ENCODE measurements around the gene ELANE.
A peak's percentile ranks its signal among the peaks of the same experiment; 100 is the strongest.
"Not testable (repeated sequence)": the region's sequence is repeated elsewhere in the genome, so short reads cannot be mapped to it uniquely, and the experiment has no call there.

Gene ELANE

GRCh38 chr19:848386-848921 lies 3.6 kb upstream of the ELANE start:
- H3K4me3 ChIP-seq (ENCODE audit: low read length): no peak overlapping the region
- peaks cover 50% of the 10 kb centered on the region for H3K27me3 ChIP-seq (ENCODE audit: control insufficient read depth, insufficient read depth, low read length)

GRCh38 chr19:849195-849594 lies 2.9 kb upstream of the ELANE start:
- H3K36me3 ChIP-seq (ENCODE audit: insufficient read depth, low read length); H3K4me1 ChIP-seq (ENCODE audit: control insufficient read depth, insufficient read depth, low read length); H3K9me3 ChIP-seq (replicated peaks; ENCODE audit: low read length); H3K9ac ChIP-seq (ENCODE audit: low read depth, low read length); H3K4me2 ChIP-seq (ENCODE audit: low read length); H3K4me3 ChIP-seq (ENCODE audit: low read length): not testable (repeated sequence)
- H3K27me3 ChIP-seq (ENCODE audit: control insufficient read depth, insufficient read depth, low read length): peaks cover 44% of the 10 kb centered on the region

More at GRCh38 chr19:848386-848921, 3.6 kb upstream of the ELANE start:
- no peaks in the 10 kb centered on the region for H3K9me3 ChIP-seq (replicated peaks; ENCODE audit: low read length)
- no peaks in the 10 kb centered on the region for H3K36me3 ChIP-seq (ENCODE audit: insufficient read depth, low read length)
- H3K9ac ChIP-seq (ENCODE audit: low read depth, low read length): no peak overlapping the region
- peaks cover 13% of the 10 kb centered on the region for H3K4me1 ChIP-seq (ENCODE audit: control insufficient read depth, insufficient read depth, low read length)
- no peak overlapping the region for H3K4me2 ChIP-seq (ENCODE audit: low read length)

GRCh38 chr19:850221-850978 lies 1.7 kb upstream of the ELANE start:
- Histone ChIP-seq H3K4me3 (ENCODE audit: low read length) (peak overlapping the region; percentile 43), H3K9ac (ENCODE audit: low read depth, low read length) (peak overlapping the region; percentile 6), H3K27me3 (ENCODE audit: control insufficient read depth, insufficient read depth, low read length) (peaks cover 36% of the 10 kb centered on the region), H3K36me3 (ENCODE audit: insufficient read depth, low read length) (no peaks in the 10 kb centered on the region), H3K9me3 (replicated peaks; ENCODE audit: low read length) (no peaks in the 10 kb centered on the region), H3K4me1 (ENCODE audit: control insufficient read depth, insufficient read depth, low read length) (peaks cover 8% of the 10 kb centered on the region), H3K4me2 (ENCODE audit: low read length) (peak overlapping the region; percentile 69)

- Histone ChIP-seq H3K4me2 (ENCODE audit: low read length) (peak overlapping the region; percentile 69), H3K4me1 (ENCODE audit: control insufficient read depth, insufficient read depth, low read length) (peaks cover 8% of the 10 kb centered on the region), H3K9me3 (replicated peaks; ENCODE audit: low read length) (no peaks in the 10 kb centered on the region), H3K27me3 (ENCODE audit: control insufficient read depth, insufficient read depth, low read length) (peaks cover 31% of the 10 kb centered on the region), H3K36me3 (ENCODE audit: insufficient read depth, low read length) (no peaks in the 10 kb centered on the region), H3K4me3 (ENCODE audit: low read length) (peak overlapping the region; percentile 43), H3K9ac (ENCODE audit: low read depth, low read length) (peak overlapping the region; percentile 6)
These were observed 1.1 kb upstream of the ELANE start for GRCh38 chr19:850979-851335.

GRCh38 chr19:853014-853585 lies 997 bp downstream of the ELANE start:
- H3K4me3 ChIP-seq (ENCODE audit: low read length): no peak overlapping the region
- H3K9ac ChIP-seq (ENCODE audit: low read depth, low read length): no peak overlapping the region

GRCh38 chr19:853614-854220 lies 1.6 kb downstream of the ELANE start:
- H3K9me3 ChIP-seq (replicated peaks; ENCODE audit: low read length); H3K4me3 ChIP-seq (ENCODE audit: low read length); H3K4me1 ChIP-seq (ENCODE audit: control insufficient read depth, insufficient read depth, low read length); H3K27me3 ChIP-seq (ENCODE audit: control insufficient read depth, insufficient read depth, low read length); H3K4me2 ChIP-seq (ENCODE audit: low read length); H3K9ac ChIP-seq (ENCODE audit: low read depth, low read length); H3K36me3 ChIP-seq (ENCODE audit: insufficient read depth, low read length): not testable (repeated sequence)

More at GRCh38 chr19:853014-853585, 997 bp downstream of the ELANE start:
- peaks cover 11% of the 10 kb centered on the region for H3K27me3 ChIP-seq (ENCODE audit: control insufficient read depth, insufficient read depth, low read length)
- peaks cover 8% of the 10 kb centered on the region for H3K4me1 ChIP-seq (ENCODE audit: control insufficient read depth, insufficient read depth, low read length)
- no peak overlapping the region for H3K4me2 ChIP-seq (ENCODE audit: low read length)
- no peaks in the 10 kb centered on the region for H3K9me3 ChIP-seq (replicated peaks; ENCODE audit: low read length)
- no peaks in the 10 kb centered on the region for H3K36me3 ChIP-seq (ENCODE audit: insufficient read depth, low read length)

GRCh38 chr19:854549-854948 lies 2.4 kb downstream of the ELANE start:
- Histone ChIP-seq H3K9me3 (replicated peaks; ENCODE audit: low read length) (no peaks in the 10 kb centered on the region), H3K36me3 (ENCODE audit: insufficient read depth, low read length) (no peaks in the 10 kb centered on the region), H3K4me3 (ENCODE audit: low read length) (no peak overlapping the region), H3K4me2 (ENCODE audit: low read length) (no peak overlapping the region), H3K27me3 (ENCODE audit: control insufficient read depth, insufficient read depth, low read length) (peaks cover 6% of the 10 kb centered on the region), H3K4me1 (ENCODE audit: control insufficient read depth, insufficient read depth, low read length) (peaks cover 12% of the 10 kb centered on the region), H3K9ac (ENCODE audit: low read depth, low read length) (no peak overlapping the region)

GRCh38 chr19:855142-855541 lies 3.0 kb downstream of the ELANE start:
- H3K27me3 ChIP-seq (ENCODE audit: control insufficient read depth, insufficient read depth, low read length): peaks cover 11% of the 10 kb centered on the region
- H3K4me3 ChIP-seq (ENCODE audit: low read length): no peak overlapping the region
- H3K4me1 ChIP-seq (ENCODE audit: control insufficient read depth, insufficient read depth, low read length): peaks cover 14% of the 10 kb centered on the region
- no peak overlapping the region for H3K9ac ChIP-seq (ENCODE audit: low read depth, low read length)
- H3K4me2 ChIP-seq (ENCODE audit: low read length): no peak overlapping the region
- H3K36me3 ChIP-seq (ENCODE audit: insufficient read depth, low read length): no peaks in the 10 kb centered on the region
- no peaks in the 10 kb centered on the region for H3K9me3 ChIP-seq (replicated peaks; ENCODE audit: low read length)

GRCh38 chr19:855566-856120 lies 3.5 kb downstream of the ELANE start:
- Histone ChIP-seq H3K27me3 (ENCODE audit: control insufficient read depth, insufficient read depth, low read length) (peaks cover 13% of the 10 kb centered on the region), H3K4me1 (ENCODE audit: control insufficient read depth, insufficient read depth, low read length) (peaks cover 10% of the 10 kb centered on the region)

GRCh38 chr19:858284-858683 lies 6.2 kb downstream of the ELANE start:
- Histone ChIP-seq H3K9me3 (replicated peaks; ENCODE audit: low read length) (no peaks in the 10 kb centered on the region), H3K4me1 (ENCODE audit: control insufficient read depth, insufficient read depth, low read length) (peaks cover 6% of the 10 kb centered on the region), H3K27me3 (ENCODE audit: control insufficient read depth, insufficient read depth, low read length) (peaks cover 9% of the 10 kb centered on the region), H3K36me3 (ENCODE audit: insufficient read depth, low read length) (no peaks in the 10 kb centered on the region), H3K4me3 (ENCODE audit: low read length) (no peak overlapping the region), H3K4me2 (ENCODE audit: low read length) (no peak overlapping the region), H3K9ac (ENCODE audit: low read depth, low read length) (no peak overlapping the region)

More at GRCh38 chr19:855566-856120, 3.5 kb downstream of the ELANE start:
- H3K36me3 ChIP-seq (ENCODE audit: insufficient read depth, low read length): no peaks in the 10 kb centered on the region
- no peaks in the 10 kb centered on the region for H3K9me3 ChIP-seq (replicated peaks; ENCODE audit: low read length)
- no peak overlapping the region for H3K4me3 ChIP-seq (ENCODE audit: low read length)
- H3K9ac ChIP-seq (ENCODE audit: low read depth, low read length): no peak overlapping the region
- no peak overlapping the region for H3K4me2 ChIP-seq (ENCODE audit: low read length)
